ENCODE data around the gene A1BG.
"Not testable (repeated sequence)": the region's sequence is repeated elsewhere in the genome, so short reads cannot be mapped to it uniquely, and the experiment has no call there.

A1BG gene

DNA sequence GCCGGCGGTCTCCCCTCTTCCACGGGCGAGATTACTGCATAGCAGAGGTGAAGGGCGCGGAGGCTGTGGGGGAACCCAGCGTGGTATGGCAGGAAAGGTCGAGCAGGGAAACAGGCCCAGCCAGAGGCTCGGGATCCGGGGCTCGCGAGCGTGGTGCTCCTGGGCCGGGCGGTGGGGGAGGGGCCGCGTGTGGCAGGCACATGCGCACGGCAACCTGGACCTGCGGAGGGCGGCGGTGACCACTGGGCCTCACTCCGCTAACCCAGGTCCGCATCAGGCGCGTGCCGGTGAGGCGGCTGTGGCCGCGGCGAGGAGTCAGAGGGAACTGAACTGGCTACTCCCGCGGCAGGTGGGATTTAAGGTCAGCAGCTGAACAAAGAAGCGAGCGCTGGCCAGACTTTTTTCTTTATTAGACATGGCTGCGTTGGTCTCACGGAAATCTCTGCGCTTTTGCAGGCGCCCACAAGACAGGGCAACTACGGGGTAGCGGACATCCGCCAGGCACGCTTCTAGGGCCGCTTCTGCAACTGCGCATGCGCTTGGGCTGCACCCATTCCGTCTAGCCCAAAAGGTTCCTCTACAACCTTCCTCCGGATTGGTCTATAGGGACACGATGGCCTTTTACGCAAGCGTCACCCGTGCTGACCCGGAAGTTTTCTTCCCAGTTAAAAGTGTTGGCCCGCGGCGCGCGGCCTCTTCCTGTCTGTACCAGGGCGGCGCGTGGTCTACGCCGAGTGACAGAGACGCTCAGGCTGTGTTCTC, 33.5 kb upstream of the A1BG start, which contains the start of gene RPS5:
RPS5 (plus strand) TSS at position 694 of the 762 bp plus-strand sequence. CDS start 869 bp downstream, outside the sequence.
- peak; percentile 86 to 97 (median 94) for DNase-seq (ENCODE audit: low read depth in 2 of 3, low spot score in 2 of 3)

DNA sequence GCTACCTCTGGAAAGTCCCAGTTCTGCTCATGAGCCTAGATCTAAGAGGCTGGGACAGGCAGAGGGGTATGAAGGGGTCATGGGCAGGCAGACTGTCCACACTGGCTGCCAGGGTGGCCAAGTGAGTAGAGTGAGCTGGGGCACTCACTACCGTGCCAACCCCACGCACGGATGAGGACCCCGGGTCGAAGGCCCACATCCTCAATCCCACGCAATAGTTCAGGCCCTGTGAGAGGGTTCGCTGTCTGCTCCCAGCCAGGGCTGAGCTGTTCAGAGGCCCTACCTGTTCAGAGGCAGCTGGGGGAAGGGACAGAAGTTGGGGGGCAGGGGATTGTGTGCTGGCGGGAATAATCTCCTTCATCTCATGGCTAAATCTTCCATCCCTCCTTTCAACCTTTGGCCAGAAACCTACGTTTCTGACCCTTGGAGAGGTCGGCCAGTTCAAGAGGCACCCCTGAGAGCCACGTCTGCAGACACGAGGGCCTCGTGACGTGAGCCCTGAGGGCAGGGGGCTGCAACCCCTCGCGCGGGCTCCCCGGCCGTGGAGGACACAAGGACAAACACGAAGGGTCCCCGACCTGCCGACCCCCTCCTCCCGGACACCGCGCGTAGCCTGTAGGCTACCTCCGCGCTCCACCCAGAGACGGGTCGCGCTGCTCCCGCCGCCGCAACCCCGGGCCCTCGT, 32.7 kb upstream of the A1BG start:
- DNase-seq (ENCODE audit: low read depth in 2 of 3, low spot score in 2 of 3): no peak

DNA sequence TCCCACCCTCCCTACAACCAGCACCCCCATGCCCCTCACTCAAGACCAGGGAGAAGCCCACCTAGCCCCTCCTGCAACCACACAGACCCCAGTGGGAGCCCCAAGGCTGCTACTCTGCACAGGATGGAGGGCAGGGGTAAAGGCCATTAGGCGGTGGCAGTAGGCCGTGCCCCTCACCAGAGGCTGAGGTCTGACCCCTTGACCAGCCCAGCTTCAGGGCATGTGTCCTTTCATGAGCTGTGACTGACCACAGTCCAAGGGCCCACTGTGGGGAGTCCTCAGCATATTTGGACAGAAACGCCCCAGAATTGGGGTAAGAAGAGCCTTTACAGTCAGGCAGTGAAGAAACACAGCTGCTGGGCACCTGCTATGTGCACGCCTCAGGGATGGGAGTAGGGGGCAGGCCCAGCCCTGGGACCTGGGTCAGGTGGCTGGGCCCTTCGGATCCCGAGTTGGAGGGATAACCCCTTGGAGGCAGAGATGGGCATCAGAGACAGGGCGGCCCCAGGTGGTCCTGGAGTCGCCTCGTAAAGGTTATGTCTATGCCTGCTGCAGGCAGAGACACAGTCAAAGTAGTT, 32.1 kb upstream of the A1BG start:
- no peak for DNase-seq (ENCODE audit: low read depth in 2 of 3, low spot score in 2 of 3)

DNA sequence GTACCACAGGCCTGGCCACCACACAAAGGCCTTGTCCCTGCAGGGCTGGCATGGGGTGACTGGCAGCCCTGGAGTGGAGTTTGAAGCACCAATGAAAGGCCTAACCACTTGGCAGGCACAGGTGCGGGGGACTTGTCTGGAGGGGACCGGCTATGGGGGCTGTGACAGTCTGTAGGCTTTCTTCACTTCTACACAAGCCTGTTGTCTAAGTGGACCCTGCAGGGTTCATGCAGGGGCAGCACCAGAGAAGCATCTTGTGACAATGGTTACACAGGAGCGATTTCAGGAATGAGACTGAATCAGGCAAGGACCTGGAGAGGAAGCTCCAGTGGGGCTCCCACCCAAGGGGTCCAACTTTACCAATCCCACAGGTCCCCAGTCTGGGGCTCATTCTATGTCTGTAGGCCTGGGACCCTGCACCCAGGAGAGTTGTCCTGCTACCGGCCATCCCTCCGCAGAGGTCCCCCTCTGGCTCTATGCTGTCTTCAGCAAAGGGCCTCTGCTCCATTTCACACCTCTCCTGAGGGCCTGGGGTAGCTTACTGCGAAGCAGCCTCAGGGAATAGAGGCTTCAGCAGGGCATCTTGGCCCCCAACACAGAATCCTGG, 29.8 kb upstream of the A1BG start:
- no peak for DNase-seq (ENCODE audit: low read depth in 2 of 3, low spot score in 2 of 3)

DNA sequence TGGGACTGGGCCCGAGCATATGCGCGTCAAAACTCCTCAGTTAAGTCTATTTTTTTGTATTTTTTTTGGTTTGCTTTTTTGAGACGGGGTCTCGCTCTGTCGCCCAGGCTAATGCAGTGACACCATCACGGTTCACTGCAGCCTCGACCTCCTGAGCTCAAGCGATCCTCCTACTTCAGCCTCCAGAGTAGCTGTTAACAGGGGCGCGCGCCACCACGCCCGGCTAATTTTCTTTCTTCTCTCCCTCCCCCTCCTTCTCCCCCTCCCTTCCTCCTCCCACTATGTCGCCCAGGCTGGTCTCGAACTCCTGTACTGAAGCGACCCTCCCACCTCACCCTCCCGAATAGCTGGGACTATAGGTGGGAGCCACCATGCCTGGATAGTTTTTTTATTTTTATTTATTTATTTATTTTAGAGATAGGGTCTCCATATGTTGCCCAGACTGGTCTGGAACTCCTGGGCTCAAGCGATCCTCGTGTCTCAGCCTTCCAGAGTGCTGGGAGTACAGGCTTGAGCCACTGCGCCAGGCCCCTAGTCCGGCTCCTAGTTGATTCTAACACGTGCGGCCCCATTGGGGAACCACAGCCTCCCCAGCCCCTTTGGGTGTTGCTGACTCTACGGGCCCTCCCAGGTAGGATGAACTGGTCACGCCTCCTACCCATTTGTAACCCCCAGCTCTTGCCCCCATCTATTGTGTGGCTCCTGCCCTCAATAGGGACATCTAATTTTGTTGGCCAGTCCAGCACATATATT, 28.3 kb upstream of the A1BG start:
- DNase-seq (ENCODE audit: low read depth in 2 of 3, low spot score in 2 of 3): no peak

DNA sequence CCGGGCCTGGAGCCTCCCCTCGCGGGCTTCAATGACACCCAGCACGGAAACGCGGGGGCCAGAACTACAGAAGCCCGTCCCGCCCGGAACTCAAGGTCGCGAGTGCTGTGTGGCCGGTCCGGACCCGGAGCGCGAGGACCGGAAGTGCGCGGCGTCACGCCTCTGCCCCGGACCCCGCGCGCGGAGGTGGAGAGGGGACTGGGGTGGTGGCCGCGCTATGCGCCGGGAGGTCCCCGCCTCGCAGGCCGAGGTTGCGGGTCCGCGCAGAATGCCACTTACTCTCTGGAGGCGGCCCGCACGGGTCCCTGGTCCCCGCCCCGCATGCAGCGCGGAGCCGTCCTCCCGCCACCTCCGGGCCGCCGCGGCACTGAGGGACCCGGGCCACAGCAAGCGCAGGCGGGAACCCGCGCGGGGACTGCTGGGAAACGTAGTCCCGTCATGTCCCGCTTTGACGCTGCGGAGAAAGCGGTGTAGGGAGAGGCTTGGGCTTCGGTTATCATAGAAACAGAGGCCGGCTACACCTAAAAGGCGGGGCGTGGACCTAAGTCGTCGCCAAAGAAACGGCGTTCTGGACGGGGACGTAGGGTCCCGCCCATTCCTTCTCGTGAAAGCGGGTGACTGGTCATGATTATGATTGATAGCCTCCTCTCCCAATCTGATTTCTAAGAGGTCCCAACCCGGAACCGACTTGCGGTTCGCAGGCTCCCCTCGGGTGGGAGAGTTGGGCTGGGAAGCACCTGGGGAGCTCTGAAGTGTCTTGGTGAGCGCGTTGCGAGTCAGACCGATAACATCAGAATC, 27.6 kb upstream of the A1BG start, which contains the start of gene ZNF837:
ZNF837 (minus strand) TSS at position 369 of the 798 bp plus-strand sequence. CDS start 11,698 bp downstream, outside the sequence.
- DNase-seq (ENCODE audit: low read depth in 2 of 3, low spot score in 2 of 3): peak; percentile 87 to 89 (median 88)

DNA sequence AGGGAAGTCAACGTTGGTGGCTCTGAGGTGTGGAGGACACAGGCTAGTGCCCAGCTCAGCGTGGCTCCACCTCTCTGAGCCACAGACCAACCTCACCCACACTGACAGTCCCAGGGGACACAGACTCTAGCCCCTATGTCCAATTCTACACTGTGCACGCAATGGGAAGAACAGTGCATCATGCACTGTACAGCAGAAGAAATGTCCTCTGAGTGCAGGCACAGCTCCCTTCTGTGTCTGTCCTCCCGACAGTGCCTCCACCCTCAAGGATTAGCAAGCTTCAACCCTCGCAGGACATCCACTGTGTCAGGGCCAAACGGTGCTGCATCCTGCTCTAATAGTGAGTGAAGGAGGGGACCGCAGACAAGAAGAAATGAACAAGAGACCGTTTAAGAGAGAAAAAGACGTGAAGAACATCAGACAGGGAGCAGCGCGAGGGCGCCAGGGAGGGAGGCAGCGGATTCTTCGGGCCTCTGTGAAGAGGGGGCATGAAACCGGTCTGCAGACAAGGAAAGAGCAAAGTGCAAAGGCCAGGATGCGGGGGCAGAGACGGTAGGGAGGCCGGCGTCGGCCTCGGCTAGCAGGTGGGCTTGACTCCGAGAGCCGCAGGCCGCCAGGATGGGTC, 26.9 kb upstream of the A1BG start:
- DNase-seq (ENCODE audit: low read depth in 2 of 3, low spot score in 2 of 3): no peak

DNA sequence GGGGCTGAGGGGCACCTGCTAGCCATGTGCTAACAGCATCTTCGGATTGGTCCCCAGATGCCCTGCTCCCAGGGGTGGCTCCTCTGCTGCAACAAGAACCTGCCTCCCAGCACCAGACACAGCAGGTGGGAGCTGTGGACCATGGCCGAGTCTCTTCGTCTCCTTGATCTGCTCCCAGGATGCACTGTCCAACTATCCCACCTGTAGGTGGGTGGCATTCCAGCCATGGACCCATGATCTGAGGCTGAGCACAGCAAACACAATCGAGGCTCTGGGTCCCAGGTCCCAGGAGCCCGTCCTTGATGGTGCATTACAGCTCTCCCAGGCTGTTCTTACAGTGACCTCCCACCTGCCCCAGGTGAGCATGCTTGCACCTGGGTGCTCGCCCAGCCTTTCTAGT, 26.0 kb upstream of the A1BG start:
- DNase-seq (ENCODE audit: low read depth in 2 of 3, low spot score in 2 of 3): no peak

DNA sequence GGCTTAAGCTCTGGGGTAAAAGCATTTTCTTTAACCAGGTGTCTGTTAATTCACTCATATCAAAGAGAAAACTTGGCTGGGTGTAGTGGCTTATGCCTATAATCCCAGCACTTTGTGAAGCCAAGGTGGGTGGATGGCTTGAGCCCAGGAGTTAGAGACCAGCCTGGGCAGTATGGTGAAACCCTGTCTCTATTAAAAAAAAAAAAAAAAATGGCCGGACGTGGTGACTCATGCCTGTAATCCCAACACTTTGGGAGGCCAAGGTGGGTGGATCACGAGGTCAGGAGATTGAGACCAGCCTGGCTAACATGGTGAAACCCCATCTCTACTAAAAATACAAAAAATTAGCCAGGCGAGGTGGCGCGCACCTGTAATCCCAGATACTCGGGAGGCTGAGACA, 23.4 kb upstream of the A1BG start:
- DNase-seq (ENCODE audit: low read depth in 2 of 3, low spot score in 2 of 3): not testable (repeated sequence)

DNA sequence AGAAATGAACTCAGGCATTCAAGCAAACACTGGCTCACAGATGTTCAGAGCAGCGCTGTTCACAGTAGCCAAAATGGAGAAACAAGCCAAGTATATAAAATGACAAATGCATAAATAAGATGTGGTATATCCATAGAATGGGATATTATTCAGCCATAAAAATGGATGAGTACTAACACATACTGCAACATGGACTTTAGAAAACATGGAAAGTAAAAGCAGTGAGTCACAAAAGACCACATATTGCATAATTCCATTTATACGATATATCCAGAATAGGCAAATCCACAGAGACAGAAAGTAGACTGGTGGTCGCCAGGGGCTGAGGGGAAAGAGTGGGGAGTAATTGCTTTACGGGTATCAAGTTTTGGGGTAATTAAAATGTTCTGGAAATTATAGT, 20.9 kb upstream of the A1BG start:
- DNase-seq (ENCODE audit: low read depth in 2 of 3, low spot score in 2 of 3): no peak

DNA sequence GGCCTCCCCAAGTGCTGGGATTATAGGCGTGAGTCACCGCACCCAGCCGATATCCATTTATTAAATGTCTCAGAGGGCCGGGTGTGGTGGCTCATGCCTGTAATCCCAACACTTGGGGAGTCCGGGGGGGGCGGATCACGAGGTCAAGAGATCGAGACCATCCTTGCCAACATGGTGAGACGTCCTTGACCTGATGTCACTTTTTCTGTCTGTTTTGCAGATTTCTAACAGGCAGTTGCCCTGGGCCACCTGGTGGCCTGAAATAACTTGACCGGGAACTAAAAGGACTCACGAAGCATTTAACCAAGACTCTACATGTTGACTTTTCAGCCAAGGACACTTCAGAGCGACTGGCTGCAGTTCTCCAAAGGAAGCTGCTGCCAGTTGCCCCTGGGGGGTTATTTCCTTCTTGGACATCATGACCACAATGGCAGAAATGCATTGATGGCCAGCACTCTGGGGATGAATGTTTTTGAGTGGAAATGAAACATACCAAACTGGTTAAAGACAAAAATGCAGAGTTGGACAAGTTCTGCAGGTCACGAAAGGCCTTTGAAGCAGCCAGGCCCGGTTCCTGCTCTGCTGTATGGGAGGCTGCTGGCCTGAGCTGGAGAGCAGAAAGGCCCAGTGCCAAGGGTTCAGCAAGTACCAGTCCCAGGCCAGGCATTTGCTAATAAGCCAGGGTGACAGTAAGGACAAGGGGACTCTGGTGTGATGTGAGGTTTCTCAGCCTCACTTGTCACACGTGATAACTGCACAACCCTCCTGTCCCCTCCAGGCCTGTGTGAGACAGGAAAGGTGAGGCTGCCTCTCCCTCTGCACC, 19.2 kb upstream of the A1BG start:
- DNase-seq (ENCODE audit: low read depth in 2 of 3, low spot score in 2 of 3): no peak

DNA sequence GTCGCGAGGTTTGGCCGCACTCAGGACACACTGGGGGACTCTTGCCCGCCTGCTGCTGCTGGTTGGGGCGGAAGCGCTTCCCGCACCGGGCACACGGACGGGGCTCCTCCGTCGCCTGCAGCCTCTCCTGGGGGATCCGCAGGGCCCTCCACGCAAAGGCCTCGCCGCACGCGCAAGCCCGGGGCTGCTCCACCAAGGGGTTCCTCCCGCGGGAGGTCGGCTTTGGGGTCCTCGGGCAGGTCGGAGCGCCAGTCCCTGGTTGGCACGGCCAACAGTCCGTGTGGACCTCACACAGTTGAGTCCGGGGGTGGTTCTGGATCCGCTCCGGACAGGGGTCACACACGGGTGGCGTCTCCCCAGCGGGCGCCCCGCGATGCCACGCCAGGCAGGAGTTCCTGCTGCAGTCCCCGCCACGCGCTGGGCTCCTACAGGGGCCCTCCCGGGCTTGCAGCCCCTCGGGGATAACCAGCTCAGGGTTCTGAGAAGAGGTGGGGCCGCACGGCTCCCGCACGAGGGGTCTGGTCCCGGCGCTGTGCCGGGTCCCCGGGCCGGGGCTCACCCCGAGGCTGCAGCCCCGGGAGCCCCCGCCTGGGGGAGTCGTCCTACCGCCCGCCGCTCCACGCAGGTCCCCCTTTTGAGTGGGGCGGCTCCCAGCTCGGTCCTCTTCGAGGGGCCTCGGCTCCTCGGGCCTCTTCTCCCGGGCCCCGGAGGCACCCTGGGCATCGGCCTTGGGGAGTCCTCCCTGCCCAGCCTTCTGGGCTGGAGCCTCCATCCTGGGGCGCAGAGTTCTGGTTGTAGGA, 15.5 kb upstream of the A1BG start:
- DNase-seq (ENCODE audit: low read depth in 2 of 3, low spot score in 2 of 3): no peak

DNA sequence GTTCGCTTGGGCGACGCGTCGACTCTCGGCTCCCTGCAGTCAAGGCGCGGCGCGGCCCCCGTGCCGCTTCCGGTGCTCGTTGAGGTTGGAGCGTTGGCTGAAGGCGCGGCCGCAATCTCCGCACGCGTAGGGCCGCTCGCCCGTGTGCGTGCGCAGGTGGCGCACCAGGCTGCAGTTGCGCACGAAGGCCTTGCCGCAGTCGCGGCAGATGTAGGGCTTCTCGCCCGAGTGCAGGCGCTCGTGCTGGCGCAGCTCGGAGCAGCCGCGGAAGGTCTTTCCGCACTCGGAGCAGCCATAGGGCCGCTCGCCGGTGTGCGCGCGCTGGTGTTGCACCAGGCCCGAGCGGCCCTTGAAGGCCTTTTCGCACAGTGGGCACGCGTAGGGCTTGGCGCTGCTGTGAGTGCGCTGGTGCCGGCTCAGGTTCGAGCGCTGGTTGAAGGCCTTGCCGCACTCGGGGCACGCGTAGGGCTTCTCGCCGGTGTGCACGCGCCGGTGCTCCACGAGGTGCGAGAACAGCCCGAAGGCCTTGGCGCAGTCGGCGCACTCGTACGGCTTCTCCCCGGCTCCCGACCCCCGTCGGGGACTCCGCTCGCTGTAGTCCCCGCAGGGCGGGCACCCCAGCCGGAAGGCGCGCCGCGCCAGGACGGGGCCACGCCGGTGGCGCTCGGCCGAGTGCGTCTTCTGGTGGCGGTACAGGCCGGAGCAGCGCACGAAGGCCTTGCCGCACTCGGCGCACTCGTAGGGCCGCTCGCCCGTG, 14.6 kb upstream of the A1BG start:
- no peak for DNase-seq (ENCODE audit: low read depth in 2 of 3, low spot score in 2 of 3)

DNA sequence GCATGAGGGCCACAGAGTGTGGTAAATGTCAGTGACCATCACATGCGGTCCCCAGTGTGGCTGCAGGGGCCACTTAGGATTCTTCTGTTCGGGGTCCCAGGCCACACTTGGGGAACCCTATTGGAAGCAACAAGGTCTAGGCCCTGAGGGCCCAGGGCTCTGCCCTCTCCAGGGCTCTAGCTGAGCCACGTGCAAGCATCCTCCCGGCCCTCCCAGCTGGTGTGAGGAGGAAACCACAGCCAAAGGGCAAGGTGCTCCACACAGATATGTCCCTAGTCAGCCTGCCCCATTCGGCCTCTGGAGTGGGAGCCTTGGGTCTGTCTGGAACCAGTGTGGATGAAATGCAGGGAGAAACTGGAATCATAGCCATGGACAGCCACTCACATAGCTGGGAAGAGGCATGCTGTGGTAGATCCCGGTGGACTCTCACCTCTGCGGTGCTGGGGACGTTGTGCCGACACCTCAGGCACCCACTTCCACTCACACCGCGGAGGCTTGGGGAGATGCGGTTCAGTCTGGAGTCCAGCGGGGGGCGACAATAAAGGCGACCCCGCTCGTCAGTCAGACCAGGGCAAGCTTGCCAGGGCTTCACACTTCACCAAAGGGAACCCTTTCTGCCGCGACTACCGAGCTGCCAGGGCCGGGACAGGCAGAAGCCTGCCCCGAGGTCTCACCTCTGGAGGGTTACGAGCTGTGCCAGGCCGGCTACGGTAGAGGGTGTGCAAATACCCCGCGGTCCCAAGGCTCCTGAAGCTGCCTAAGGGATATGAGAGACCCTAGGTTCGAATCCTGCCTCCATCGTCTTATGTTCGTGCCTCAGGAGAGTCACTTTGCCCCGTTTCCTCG, 13.5 kb upstream of the A1BG start:
- DNase-seq (ENCODE audit: low read depth in 2 of 3, low spot score in 2 of 3): no peak

DNA sequence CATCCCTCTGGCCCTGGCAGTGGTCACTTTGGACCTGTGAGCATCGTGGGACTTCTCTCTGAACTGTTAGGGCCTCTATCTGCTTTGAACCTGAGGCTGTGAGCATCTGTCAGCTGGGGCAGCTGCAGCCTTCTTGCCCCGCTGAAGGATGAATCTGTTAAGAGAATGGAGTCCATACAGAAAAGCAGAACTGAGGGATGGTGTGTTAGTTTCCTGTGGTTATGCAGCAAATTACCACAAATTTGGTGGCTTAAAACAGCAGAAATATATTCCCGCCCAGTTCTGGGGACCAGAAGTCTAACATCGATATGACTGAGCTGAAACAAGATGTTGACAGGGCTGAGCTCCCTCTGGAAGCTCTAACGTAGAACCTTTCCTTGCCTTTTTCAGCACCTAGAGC, 10.9 kb upstream of the A1BG start:
- DNase-seq (ENCODE audit: low read depth in 2 of 3, low spot score in 2 of 3): no peak

DNA sequence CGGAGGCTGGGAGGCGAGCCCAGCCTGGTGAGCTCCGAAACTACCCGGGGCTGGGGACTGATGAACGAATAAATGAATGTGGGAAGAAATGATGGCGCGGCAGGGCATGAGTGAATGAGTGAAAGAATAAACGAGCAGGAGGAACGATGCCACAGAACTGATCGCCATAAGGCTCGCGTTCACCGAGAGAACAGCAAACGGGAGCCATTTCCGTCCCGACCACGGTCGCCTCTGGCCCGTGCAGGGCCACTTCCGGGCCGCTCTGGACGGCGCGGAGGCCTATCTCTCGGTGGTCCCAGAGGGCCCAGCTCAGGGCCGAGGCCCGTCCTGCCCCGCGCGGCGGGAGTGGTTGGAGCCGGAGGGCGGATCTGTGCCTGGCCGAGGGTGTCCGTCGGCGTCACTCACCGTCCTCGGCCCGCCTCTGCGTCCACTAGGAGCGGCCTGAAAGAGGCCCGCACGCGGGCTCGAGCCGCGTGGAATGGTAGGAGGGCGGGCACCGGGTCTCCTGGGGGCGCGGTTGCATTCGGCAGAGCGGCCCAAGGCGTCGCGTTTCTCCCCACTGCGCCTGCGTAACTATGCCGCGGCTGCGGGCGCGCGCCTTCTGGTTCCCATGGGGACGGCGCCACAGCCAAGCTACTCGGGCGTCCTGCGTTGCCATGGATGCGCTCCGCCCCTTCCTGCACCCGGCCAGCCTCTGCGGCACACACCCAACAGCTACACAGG, 9.1 kb upstream of the A1BG start, which contains the start of gene ZNF497:
ZNF497 (minus strand) TSS at position 480 of the 723 bp plus-strand sequence. CDS start 5,116 bp downstream, outside the sequence.
- peak; percentile 92 to 93 (median 92) for DNase-seq (ENCODE audit: low read depth in 2 of 3, low spot score in 2 of 3)

All from activated CD8-positive, alpha-beta memory T cell treated with anti-CD3 and anti-CD28 coated beads for 48 hours (primary cell).